HEK293 (cell line): ENCODE data around the gene RPS6KC1.

Source experiments
- CTCF ChIA-PET: fragments of 350-600 bp; formaldehyde crosslinking; extraction: SDS; loops from one replicate; lab custom pipeline; 2021; ENCODE audit warnings: antibody characterized with exemption; lab: Yijun Ruan, JAX
- POLR2A ChIA-PET: fragments of 300-600 bp; formaldehyde crosslinking; extraction: SDS; loops from one replicate; lab custom pipeline; 2020; ENCODE audit warnings: antibody characterized with exemption, inconsistent platforms; lab: Yijun Ruan, JAX
- H3K27ac ChIP-seq: fragments of 200-500 bp; sonication (Bioruptor generic); 2 replicates; pipeline ENCODE4 v1.5.1; 2014; ENCODE audit warnings: low read depth, low read length, control low read depth, inconsistent platforms; ENCODE audit errors: extremely low read depth
- H3K36me3 ChIP-seq, 2 experiments: fragments of 200-500 bp in 1 of 2; sonication (Bioruptor generic) in 1 of 2; 1 replicate in 1 of 2; 2 replicates in 1 of 2; pipeline ENCODE4 v1.5.1; 2014 to 2017; ENCODE audit warnings: inconsistent platforms in 2 of 2, low read length in 2 of 2; ENCODE audit not compliant: control insufficient read depth in 2 of 2, insufficient read depth in 1 of 2
- H3K4me1 ChIP-seq: fragments of 200-500 bp; sonication (Bioruptor generic); 2 replicates; pipeline ENCODE4 v1.5.1; 2014; ENCODE audit warnings: mild to moderate bottlenecking, low read length, inconsistent platforms; ENCODE audit not compliant: control insufficient read depth, insufficient read depth
- H3K4me3 ChIP-seq: 2 replicates; pipeline ENCODE4 v1.5.1; 2011; ENCODE audit warnings: low read depth, mild to moderate bottlenecking, control low read depth, low read length, moderate library complexity
- H3K9me3 ChIP-seq: fragments of 200-500 bp; sonication (Bioruptor generic); 2 replicates; pipeline ENCODE4 v1.5.1; 2014; ENCODE audit warnings: low read depth, low read length, inconsistent platforms; ENCODE audit not compliant: control insufficient read depth, insufficient read depth
- YY2 ChIP-seq: fragments of 450-650 bp; formaldehyde crosslinking; IDR thresholded peaks from 2 replicates; pipeline ENCODE4 v1.5.1; 2016; ENCODE audit warnings: missing biosample characterization, missing genetic modification characterization
- ZBTB8A ChIP-seq: fragments of 450-650 bp; formaldehyde crosslinking; IDR thresholded peaks from 2 replicates; pipeline ENCODE4 v1.5.1; 2016; ENCODE audit warnings: missing biosample characterization, missing genetic modification characterization
- ZNF16 ChIP-seq: fragments of 450-650 bp; formaldehyde crosslinking; IDR thresholded peaks from 2 replicates; pipeline ENCODE4 v1.5.1; 2016; ENCODE audit warnings: low read depth, missing biosample characterization, missing genetic modification characterization
- ZNF302 ChIP-seq: fragments of 450-650 bp; formaldehyde crosslinking; IDR thresholded peaks from 2 replicates; pipeline ENCODE4 v1.5.1; 2016; ENCODE audit warnings: missing biosample characterization, missing genetic modification characterization, low read depth
- ZNF335 ChIP-seq: fragments of 450-650 bp; formaldehyde crosslinking; conservative IDR thresholded peaks from 2 replicates; pipeline ENCODE4 v1.5.1; 2016; ENCODE audit warnings: missing biosample characterization, missing genetic modification characterization
- ZNF416 ChIP-seq: fragments of 450-650 bp; formaldehyde crosslinking; IDR thresholded peaks from 2 replicates; pipeline ENCODE4 v1.5.1; 2016; ENCODE audit warnings: missing biosample characterization, missing genetic modification characterization
- ZNF423 ChIP-seq: fragments of 450-650 bp; formaldehyde crosslinking; IDR thresholded peaks from 2 replicates; pipeline ENCODE4 v1.5.1; 2016; ENCODE audit warnings: missing biosample characterization, missing genetic modification characterization
- ZNF558 ChIP-seq: fragments of 450-650 bp; formaldehyde crosslinking; IDR thresholded peaks from 2 replicates; pipeline ENCODE4 v1.5.1; 2016; ENCODE audit warnings: missing biosample characterization, missing genetic modification characterization
- ZNF629 ChIP-seq: fragments of 450-650 bp; formaldehyde crosslinking; IDR thresholded peaks from 2 replicates; pipeline ENCODE4 v1.5.1; 2017; ENCODE audit warnings: missing biosample characterization, missing genetic modification characterization
- ZNF654 ChIP-seq: fragments of 450-650 bp; formaldehyde crosslinking; IDR thresholded peaks from 2 replicates; pipeline ENCODE4 v1.5.1; 2016; ENCODE audit warnings: low read depth, missing biosample characterization, missing genetic modification characterization
- ZNF837 ChIP-seq: fragments of 450-650 bp; formaldehyde crosslinking; IDR thresholded peaks from 2 replicates; pipeline ENCODE4 v1.5.1; 2016; ENCODE audit warnings: missing biosample characterization, missing genetic modification characterization
- TF ChIP-seq, protein P1 (sequence below): fragments of 450-650 bp; formaldehyde crosslinking; IDR thresholded peaks from 2 replicates; pipeline ENCODE4 v1.5.1; 2016; ENCODE audit warnings: missing biosample characterization, missing genetic modification characterization, borderline replicate concordance
- TF ChIP-seq, protein P2 (sequence below): fragments of 450-650 bp; formaldehyde crosslinking; IDR thresholded peaks from 2 replicates; pipeline ENCODE4 v1.5.1; 2016; ENCODE audit warnings: missing biosample characterization, missing genetic modification characterization
- TF ChIP-seq, protein P3 (sequence below): fragments of 450-650 bp; formaldehyde crosslinking; IDR thresholded peaks from 2 replicates; pipeline ENCODE4 v1.5.1; 2016; ENCODE audit warnings: missing biosample characterization, missing genetic modification characterization
- TF ChIP-seq, protein P4 (sequence below): fragments of 450-650 bp; formaldehyde crosslinking; IDR thresholded peaks from 2 replicates; pipeline ENCODE4 v1.5.1; 2016; ENCODE audit warnings: missing biosample characterization, missing genetic modification characterization, low read depth

Gene RPS6KC1

DNA sequence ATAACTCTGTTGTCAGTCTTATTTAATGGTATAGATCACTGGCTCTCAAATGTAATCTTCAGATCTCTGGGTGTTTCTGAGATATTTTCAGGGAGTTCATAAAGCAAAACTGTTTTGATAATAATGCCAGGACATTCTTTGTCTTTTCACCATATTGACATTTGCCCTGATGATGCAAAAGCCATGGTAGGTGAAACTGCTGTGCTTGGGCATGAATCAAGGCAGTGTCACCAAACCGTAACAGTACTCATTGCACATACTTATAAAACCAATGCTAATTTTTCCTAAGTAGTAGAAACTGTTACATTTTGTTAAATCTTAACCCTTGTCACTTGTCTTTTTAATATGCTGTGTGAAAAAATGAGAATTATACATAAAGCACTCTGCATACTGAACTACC, 76.0 kb downstream of the RPS6KC1 start:
- no peaks in the 10 kb centered on the region for H3K9me3 ChIP-seq
- no peaks in the 10 kb centered on the region for H3K4me1 ChIP-seq
- no peak overlapping the region for H3K27ac ChIP-seq
- no peaks in the 10 kb centered on the region for H3K36me3 ChIP-seq
- CTCF ChIA-PET = no interaction called here
- TF ChIP-seq, protein P1, sequence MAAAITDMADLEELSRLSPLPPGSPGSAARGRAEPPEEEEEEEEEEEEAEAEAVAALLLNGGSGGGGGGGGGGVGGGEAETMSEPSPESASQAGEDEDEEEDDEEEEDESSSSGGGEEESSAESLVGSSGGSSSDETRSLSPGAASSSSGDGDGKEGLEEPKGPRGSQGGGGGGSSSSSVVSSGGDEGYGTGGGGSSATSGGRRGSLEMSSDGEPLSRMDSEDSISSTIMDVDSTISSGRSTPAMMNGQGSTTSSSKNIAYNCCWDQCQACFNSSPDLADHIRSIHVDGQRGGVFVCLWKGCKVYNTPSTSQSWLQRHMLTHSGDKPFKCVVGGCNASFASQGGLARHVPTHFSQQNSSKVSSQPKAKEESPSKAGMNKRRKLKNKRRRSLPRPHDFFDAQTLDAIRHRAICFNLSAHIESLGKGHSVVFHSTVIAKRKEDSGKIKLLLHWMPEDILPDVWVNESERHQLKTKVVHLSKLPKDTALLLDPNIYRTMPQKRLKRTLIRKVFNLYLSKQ (tag by site-specific recombination) = no peak
- no peak for TF ChIP-seq YY2 (tag by site-specific recombination)
- no peak for TF ChIP-seq ZNF558 (tag by site-specific recombination)
- no peak for TF ChIP-seq ZNF629 (tag by site-specific recombination)
- no peak for TF ChIP-seq ZNF335 (tag by site-specific recombination)
- TF ChIP-seq, protein P2, sequence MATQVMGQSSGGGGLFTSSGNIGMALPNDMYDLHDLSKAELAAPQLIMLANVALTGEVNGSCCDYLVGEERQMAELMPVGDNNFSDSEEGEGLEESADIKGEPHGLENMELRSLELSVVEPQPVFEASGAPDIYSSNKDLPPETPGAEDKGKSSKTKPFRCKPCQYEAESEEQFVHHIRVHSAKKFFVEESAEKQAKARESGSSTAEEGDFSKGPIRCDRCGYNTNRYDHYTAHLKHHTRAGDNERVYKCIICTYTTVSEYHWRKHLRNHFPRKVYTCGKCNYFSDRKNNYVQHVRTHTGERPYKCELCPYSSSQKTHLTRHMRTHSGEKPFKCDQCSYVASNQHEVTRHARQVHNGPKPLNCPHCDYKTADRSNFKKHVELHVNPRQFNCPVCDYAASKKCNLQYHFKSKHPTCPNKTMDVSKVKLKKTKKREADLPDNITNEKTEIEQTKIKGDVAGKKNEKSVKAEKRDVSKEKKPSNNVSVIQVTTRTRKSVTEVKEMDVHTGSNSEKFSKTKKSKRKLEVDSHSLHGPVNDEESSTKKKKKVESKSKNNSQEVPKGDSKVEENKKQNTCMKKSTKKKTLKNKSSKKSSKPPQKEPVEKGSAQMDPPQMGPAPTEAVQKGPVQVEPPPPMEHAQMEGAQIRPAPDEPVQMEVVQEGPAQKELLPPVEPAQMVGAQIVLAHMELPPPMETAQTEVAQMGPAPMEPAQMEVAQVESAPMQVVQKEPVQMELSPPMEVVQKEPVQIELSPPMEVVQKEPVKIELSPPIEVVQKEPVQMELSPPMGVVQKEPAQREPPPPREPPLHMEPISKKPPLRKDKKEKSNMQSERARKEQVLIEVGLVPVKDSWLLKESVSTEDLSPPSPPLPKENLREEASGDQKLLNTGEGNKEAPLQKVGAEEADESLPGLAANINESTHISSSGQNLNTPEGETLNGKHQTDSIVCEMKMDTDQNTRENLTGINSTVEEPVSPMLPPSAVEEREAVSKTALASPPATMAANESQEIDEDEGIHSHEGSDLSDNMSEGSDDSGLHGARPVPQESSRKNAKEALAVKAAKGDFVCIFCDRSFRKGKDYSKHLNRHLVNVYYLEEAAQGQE = no peak
- TF ChIP-seq, protein P3, sequence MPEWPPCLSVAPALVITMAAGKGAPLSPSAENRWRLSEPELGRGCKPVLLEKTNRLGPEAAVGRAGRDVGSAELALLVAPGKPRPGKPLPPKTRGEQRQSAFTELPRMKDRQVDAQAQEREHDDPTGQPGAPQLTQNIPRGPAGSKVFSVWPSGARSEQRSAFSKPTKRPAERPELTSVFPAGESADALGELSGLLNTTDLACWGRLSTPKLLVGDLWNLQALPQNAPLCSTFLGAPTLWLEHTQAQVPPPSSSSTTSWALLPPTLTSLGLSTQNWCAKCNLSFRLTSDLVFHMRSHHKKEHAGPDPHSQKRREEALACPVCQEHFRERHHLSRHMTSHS (tag by site-specific recombination) = no peak
- TF ChIP-seq ZNF423 (tag by site-specific recombination) = no peak
- no peak for TF ChIP-seq ZNF16 (tag by site-specific recombination)
- TF ChIP-seq ZNF416 (tag by site-specific recombination) = no peak
- TF ChIP-seq, protein P4, sequence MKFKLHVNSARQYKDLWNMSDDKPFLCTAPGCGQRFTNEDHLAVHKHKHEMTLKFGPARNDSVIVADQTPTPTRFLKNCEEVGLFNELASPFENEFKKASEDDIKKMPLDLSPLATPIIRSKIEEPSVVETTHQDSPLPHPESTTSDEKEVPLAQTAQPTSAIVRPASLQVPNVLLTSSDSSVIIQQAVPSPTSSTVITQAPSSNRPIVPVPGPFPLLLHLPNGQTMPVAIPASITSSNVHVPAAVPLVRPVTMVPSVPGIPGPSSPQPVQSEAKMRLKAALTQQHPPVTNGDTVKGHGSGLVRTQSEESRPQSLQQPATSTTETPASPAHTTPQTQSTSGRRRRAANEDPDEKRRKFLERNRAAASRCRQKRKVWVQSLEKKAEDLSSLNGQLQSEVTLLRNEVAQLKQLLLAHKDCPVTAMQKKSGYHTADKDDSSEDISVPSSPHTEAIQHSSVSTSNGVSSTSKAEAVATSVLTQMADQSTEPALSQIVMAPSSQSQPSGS (tag by site-specific recombination) = no peak
- TF ChIP-seq ZNF302 (tag by site-specific recombination) = no peak
- no peak for TF ChIP-seq ZBTB8A (tag by site-specific recombination)
- H3K4me3 ChIP-seq = no peak overlapping the region
- POLR2A ChIA-PET = no interaction called here

DNA sequence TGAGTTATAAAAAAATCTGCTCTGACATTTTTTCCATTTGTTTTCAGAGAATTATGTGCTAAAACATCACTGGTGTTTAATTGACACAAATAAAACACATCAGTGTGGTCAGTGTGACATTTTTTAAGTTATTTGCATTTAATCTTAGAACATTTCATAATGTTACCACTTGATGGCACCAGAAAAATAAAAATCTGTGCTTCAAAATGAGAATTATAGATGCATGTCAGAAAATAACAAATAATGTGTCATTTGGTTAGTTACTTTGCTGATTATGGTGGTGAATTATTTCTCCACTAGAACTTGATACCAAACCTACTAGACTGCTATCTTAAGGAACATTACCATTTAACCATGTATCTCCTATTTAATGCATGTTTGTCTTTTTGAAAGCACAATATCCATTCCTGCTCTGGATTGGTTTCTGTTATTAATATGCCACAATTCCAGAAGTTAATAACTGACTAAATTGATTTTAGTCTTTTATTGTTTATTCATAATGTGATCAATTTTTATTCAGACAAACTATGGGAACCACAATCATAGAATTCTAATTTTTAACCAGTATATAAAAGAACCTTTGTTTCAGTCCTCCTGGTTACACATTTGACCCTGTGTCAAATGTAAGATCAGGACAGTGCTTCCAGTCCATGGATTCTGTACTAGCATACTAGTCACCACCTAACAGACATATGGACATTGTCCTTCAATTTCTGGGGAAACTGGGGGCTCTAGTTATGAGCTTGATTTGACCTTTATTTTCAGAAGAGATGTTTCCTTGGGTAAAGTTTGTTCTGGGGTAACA, 81.0 kb downstream of the RPS6KC1 start:
- CTCF ChIA-PET = interaction anchor here (0.7 to 1.5 kb wide), 2 partner anchors 9 to 162 kb away, joined by 3 to 6 read pairs; no protein-coding TSS in a partner anchor
- Histone ChIP-seq H3K4me1 (peaks cover 2% of the 10 kb centered on the region; the same call in 1 of the 2 replicates), H3K27ac (no peak overlapping the region)
- POLR2A ChIA-PET = no interaction called here
- TF ChIP-seq ZNF654 (peak; percentile 20; the same call in 1 of the 2 replicates), ZNF837 (no peak)
- TF ChIP-seq, all 188 proteins: peak for 1
- no peaks in the 10 kb centered on the region for H3K9me3 ChIP-seq
- no peak overlapping the region for H3K4me3 ChIP-seq
- H3K36me3 ChIP-seq = no peaks in the 10 kb centered on the region
